ENCODE results near the gene MFNG.

Gene MFNG

DNA sequence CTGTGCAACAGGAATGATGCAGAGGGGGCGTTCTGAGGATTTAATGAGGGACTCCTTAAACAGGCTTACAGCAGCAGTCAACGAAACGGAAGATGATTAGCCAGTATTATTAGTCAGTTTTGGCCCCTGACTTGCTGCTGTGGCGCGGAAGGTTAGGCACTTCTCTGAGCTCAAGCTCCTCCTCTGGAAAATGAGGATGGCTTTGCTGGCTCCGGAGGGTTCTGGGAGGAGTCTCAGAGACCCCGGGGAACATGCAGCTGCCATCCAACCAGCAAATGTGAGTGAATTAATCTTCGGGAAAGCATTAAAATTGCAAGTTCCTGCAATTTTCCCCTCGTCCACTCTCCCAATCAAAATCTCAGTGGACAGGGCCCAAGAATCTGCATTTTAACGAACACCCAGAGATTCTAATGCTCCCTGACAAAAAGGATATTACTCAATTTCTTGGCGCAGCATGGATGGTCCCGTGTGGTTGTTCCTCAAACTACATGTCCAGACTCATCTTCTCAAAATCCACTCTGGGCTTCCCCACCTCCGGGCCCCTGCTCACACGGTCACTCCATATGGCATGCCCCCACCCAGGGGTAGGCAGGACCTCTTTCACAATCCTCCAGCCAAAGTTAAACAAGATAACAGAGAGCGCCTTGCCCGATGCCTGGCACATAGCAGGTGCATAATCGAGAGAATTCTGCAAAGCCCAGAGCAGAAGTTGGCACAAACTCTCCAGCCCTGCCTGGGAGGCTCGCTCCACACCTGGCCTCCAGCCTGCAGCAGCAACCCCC, 65.3 kb downstream of the MFNG start:
- DNase-seq: no peak

DNA sequence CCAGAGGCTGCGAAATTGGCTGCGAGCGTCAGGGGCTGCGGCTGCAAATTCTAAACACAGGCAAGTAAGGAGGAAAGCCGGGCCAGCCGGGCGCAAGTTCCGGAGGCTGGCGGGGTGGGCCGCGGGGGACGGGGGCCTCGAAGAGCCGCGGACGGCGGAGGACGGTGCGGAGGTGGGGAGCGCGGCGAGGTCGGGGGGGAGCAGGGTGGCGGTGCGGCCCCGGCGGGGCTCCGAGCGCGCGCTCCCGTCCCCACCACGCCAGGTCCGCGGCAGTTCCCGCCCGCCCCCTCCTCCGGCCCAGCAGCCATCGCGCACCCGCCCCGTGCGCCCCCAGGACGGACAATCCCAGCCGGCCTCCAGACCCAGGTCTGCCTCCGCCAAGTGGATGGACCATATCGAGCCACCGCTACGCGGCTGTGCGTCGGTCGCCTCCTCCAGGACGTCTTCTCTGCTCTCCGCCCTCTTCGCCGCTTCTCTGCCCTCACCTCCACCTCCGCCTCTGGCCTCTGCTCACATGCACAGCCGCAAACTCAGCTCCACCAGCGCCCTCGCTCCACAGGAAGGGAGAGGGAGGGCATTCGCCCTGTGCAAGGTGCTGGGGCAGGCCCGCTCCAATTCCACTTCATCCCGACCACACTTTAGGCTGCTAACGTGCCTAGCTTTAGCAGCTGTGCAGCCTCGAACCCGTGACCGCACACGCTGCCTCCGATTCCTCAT, 66.1 kb downstream of the MFNG start:
- peak; percentile 64 for DNase-seq

DNA sequence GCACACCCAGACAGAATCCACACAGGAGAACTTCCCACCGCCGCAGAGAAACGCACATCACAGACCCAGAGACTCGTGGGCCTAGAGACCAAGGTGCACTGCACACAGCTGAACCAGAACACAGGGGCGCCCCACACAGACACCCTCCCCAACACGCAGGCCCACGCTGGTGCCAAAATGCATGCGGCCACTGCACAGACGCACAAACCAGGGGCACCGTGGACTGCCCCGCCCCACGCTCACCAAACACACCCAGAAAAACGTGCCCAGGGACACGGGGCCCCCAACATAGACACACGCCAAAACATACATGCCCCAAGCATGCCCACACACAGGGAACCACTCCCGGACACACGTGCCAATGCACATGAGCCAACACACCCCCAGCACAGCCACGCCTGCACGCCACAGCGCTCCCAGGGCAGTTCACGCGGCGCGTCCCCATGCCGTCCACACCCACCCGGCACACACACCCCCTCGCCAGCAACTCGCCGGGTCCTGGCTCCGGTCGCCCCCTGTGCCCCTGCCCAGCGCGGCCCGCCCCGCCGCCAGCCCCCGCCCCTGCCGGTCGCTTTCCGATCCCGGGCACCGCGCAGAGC, 66.7 kb downstream of the MFNG start:
- no peak for DNase-seq

Data from activated CD8-positive, alpha-beta memory T cell treated with anti-CD3 and anti-CD28 coated beads, Interleukin-2, amount 50 U/mL, for 48 hours (primary cell).